GM19455 (cell line): ENCODE measurements around the gene ANO7.
"Not testable (repeated sequence)": the region's sequence is repeated elsewhere in the genome, so short reads cannot be mapped to it uniquely, and the experiment has no call there.

Source experiments
- ATAC-seq: cut with Tn5 transposase; IDR thresholded peaks from one replicate; pipeline ENCODE4 v1.9.1; 2021; ENCODE audit not compliant: unreplicated experiment

Gene ANO7

GRCh38 chr2:241189856-241190201, 1.4 kb downstream of the ANO7 start:
- ATAC-seq, result no peak

DNA sequence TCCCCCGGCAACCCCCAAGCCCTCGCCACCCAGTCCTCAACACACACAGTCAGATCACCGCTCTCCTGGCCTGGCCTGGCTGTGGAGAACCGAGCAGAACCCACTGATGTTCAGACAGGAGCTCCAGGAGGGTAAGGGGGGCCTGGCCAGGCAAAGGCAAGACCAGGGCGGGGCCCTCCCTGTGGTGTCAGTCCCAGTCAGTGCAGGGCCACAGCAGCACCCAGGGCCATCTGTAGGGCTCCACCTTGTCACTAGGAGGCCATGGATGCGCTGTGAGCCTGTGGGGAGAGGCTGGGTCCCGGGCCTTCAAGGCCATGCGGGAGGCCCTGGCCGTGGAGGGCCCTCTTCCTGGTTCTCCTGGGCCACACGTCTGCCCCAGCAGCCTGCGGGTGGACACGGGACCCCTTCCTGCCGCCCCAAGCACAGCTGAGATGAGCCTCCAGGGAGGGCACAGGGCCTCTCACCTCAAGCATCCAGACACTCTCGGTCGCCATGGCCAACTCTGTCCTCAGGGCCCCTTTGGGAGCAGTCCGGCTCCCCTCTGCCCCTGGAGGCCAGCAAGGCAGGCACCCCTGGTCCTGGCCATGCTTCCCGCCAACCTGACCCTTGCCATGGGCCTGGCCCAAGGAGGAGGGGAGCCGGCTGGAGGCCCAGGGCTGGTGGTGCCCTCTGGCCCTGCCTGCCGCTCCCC, 2.0 kb downstream of the ANO7 start:
- no peak for ATAC-seq

DNA sequence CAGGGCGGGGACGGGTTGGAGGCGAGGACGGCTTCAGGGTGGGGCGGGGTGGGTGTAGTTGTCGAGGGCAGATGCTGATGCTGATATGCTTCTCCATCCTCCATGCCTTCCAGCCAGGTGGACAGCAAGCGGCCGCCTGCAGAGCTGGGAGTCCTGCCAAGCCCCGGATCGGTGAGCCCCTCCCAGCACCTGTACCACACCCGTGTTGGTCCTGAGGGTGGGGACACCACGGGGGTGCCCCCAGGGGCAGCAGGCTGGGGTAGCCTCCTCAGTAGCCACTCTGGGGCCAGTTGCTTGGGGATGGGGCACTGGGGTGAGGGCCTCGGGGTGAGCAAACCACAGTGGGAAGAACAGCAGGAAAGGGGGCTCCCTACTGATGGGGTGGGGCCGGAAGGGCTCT, 2.6 kb downstream of the ANO7 start:
- ATAC-seq, result no peak

GRCh38 chr2:241193271-241193670, 4.8 kb downstream of the ANO7 start:
- no peak for ATAC-seq

- no peak for ATAC-seq
Measured at GRCh38 chr2:241194811-241195210, 6.3 kb downstream of the ANO7 start.

GRCh38 chr2:241195506-241196130, 7.1 kb downstream of the ANO7 start:
- ATAC-seq, result no peak

DNA sequence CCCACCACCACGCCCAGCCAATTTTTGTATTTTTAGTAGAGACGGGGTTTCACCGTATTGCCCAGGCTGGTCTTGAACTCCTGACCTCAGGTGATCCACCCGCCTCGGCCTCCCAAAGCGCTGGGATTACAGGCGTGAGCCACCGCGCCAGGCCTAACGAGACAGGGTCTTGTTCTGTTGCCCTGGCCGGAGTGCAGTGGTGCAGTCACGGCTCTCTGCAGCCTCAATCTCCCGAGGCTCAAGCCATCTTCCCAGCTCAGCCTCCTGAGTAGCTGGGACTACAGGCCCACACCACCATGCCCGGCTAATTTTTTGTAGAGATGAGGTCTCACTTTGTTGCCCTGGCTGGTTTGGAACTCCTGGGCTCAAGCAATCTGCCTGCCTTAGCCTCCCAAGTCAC, 8.8 kb downstream of the ANO7 start:
- not testable (repeated sequence) for ATAC-seq

- no peak for ATAC-seq
Measured at GRCh38 chr2:241197947-241198346, 9.5 kb downstream of the ANO7 start.

- no peak for ATAC-seq
Measured at GRCh38 chr2:241198381-241199279, 10.2 kb downstream of the ANO7 start.

GRCh38 chr2:241199286-241199685, 10.8 kb downstream of the ANO7 start:
- no peak for ATAC-seq

- ATAC-seq, result no peak
Measured at GRCh38 chr2:241199897-241200821, 11.7 kb downstream of the ANO7 start.

GRCh38 chr2:241200822-241201395, 12.4 kb downstream of the ANO7 start:
- no peak for ATAC-seq

GRCh38 chr2:241201445-241202267, 13.2 kb downstream of the ANO7 start:
- no peak for ATAC-seq

GRCh38 chr2:241202268-241202585, 13.8 kb downstream of the ANO7 start:
- no peak for ATAC-seq

DNA sequence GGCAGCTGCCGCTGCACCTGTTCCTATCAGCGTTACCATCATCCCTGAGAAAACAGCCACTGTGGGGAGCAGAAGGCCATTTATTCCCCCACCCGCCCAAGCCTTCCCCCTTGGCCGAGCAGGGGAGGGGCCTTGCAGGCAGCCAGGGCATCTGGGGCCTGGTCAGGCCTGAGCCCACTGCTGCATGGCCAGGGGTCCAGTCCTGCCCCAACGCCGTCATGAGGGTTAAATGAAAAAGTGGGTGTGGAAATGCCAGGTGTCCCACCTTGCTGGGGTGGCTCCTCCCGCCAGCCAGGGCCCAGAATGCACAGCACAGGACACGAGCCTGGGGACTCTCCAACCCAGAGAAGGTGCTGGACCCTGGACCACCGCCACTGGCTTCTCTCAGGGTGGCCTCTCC, 14.2 kb downstream of the ANO7 start:
- no peak for ATAC-seq

DNA sequence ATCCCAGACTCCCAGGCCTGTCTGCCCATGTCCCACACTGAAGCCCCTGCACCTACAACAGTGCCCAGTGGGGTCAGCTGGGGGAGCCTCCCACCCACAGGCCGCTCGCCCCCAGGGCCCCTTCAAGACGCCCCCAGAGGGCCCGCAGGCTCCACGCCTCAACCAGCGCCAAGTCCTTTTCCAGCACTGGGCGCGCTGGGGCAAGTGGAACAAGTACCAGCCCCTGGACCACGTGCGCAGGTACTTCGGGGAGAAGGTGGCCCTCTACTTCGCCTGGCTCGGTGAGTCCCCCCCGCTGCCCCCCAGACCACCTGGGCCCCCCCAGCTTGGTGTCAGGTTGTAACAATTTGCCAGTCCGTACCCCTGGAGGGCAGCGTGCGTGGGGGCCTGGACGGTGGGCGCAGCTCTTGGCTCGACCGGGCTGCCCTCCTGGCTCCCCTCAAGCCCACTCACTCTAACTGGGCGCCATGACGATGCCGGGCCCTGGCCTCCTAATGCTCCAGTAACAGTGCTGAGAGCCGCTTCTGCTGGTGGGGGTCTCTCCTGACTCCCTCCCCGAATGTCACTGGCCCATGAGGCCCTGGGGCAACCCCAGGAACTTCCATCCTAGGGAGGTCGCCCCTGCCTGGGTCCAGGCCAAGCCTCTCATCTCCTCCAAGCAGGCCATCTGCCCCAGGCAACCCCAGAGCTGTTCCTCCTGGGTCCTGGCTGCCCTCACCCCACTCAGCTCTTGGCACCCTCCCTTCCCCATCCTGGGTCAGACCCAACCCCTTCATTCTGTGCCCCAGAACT, 14.9 kb downstream of the ANO7 start:
- no peak for ATAC-seq

- no peak for ATAC-seq
Measured at GRCh38 chr2:241204010-241204384, 15.5 kb downstream of the ANO7 start.

- ATAC-seq, result no peak
Measured at GRCh38 chr2:241204490-241204889, 16.0 kb downstream of the ANO7 start.

- ATAC-seq, result no peak
Measured at GRCh38 chr2:241205086-241205485, 16.6 kb downstream of the ANO7 start.
